ENCODE measurements around the gene RHBDD1. TPM values are rescaled to one million over a fixed set of nuclear protein-coding genes. Genes with fewer than 3 reads are reported as not detected.

RHBDD1 gene
- polyA plus RNA-seq, 2 of the 4 experiments (the other 2 are of a cell fraction) = 8.3 to 46.9 TPM

- FAIRE-seq = no peak
- DNase-seq (ENCODE audit: low read depth in 1 of 2, low spot score in 1 of 2) = peak in 1 of 2 experiments; percentile 20
- H3K9me3 ChIP-seq = no peaks in the 10 kb centered on the region
- CTCF ChIA-PET = interaction anchor here (2.1 kb wide), 1 partner anchor 33 kb away, joined by 11 read pairs; no protein-coding TSS in a partner anchor
- H3K4me2 ChIP-seq = peak overlapping the region; percentile 99
- no peak for TF ChIP-seq ZSCAN20 (CRISPR knock-in tag; IDR thresholded peaks at IDR 0.05)
- TF ChIP-seq HMGXB4 (CRISPR knock-in tag; IDR thresholded peaks at IDR 0.05; ENCODE audit: borderline replicate concordance) = peak; percentile 80; the same call in 1 of the 2 replicates
- peak; percentile 96 for TF ChIP-seq RNF2 (IDR thresholded peaks at IDR 0.05; ENCODE audit: borderline replicate concordance, low read depth)
- peak overlapping the region; percentile 72 for H3K4me3 ChIP-seq
- ATAC-seq = peak; percentile 72 to 73
- 0% methylated on average over 20 of the region's 26 CpGs for WGBS (ENCODE audit: missing lambda C conversion rate)
- H3K27ac ChIP-seq = peak overlapping the region; percentile 97 to 100
- H3K4me1 ChIP-seq = peaks cover 41% of the 10 kb centered on the region
- POLR2A ChIA-PET = interaction anchor here (1.0 to 1.7 kb wide), 5 partner anchors 10 to 1170 kb away, joined by 3 to 11 read pairs (median 5); partner anchors contain the start of gene IRS1
Observed at GRCh38 chr2:226835420-226835795, 446 bp upstream of the RHBDD1 start.

- WGBS (ENCODE audit: missing lambda C conversion rate) = 8% methylated on average over 6 of the region's 6 CpGs
- ChIA-PET CTCF (no interaction called here), POLR2A (interaction anchor here (0.6 to 1.7 kb wide), 7 partner anchors 11 to 1171 kb away, joined by 3 to 11 read pairs (median 3); partner anchors contain the start of gene IRS1)
- Histone ChIP-seq H3K27ac (peak overlapping the region; percentile 97 to 100), H3K4me2 (peak overlapping the region; percentile 99), H3K4me3 (peak overlapping the region; percentile 72), H3K9me3 (no peaks in the 10 kb centered on the region), H3K4me1 (peaks cover 41% of the 10 kb centered on the region)
- no peak for FAIRE-seq
- DNase-seq (ENCODE audit: low read depth in 1 of 2, low spot score in 1 of 2) = no peak
- ATAC-seq = peak in 1 of 2 experiments; percentile 1; a peak in 1 of 6 replicates
- TF ChIP-seq TFCP2L1 (CRISPR knock-in tag; IDR thresholded peaks at IDR 0.05) = no peak
- no peak for TF ChIP-seq CBX8 (IDR thresholded peaks at IDR 0.05)
- no peak for TF ChIP-seq RAD21 (conservative IDR thresholded peaks at IDR 0.05 in 1 of 2, IDR thresholded peaks at IDR 0.05 in 1 of 2)
- peak; percentile 48 for TF ChIP-seq MAFK (IDR thresholded peaks at IDR 0.05; ENCODE audit: partially characterized antibody)
- TF ChIP-seq ZFP36 (IDR thresholded peaks at IDR 0.05; ENCODE audit: borderline replicate concordance, partially characterized antibody) = no peak
- TF ChIP-seq MAX (IDR thresholded peaks at IDR 0.05) = no peak
- no peak for TF ChIP-seq CHD2 (IDR thresholded peaks at IDR 0.05; ENCODE audit: low read length, partially characterized antibody)
- no peak for TF ChIP-seq RCOR1 (IDR thresholded peaks at IDR 0.05; ENCODE audit: low read depth, low read length)
Observed at GRCh38 chr2:226836548-226836885, 663 bp downstream of the RHBDD1 start.

GRCh38 chr2:226837334-226837733 lies 1.5 kb downstream of the RHBDD1 start:
- ChIA-PET POLR2A (no interaction called here), CTCF (interaction anchor here (1.2 kb wide), 1 partner anchor 35 kb away, joined by 4 read pairs; no protein-coding TSS in a partner anchor)
- Histone ChIP-seq H3K9me3 (peaks cover 2% of the 10 kb centered on the region; the same call in 1 of the 3 replicates), H3K4me2 (peak overlapping the region; percentile 99), H3K4me3 (peak overlapping the region; percentile 72), H3K4me1 (peaks cover 41% of the 10 kb centered on the region), H3K27ac (peak overlapping the region; percentile 97 to 100)
- FAIRE-seq = no peak
- DNase-seq (ENCODE audit: low read depth in 1 of 2, low spot score in 1 of 2) = no peak
- 91% methylated on average over 7 of the region's 7 CpGs for WGBS (ENCODE audit: missing lambda C conversion rate)
- ATAC-seq = no peak
- TF ChIP-seq E2F6 (IDR thresholded peaks at IDR 0.05; ENCODE audit: borderline replicate concordance, low read depth) = no peak

- 88% methylated on average over 12 of the region's 12 CpGs for WGBS (ENCODE audit: missing lambda C conversion rate)
- peaks cover 41% of the 10 kb centered on the region for H3K4me1 ChIP-seq
- FAIRE-seq (no peak), ATAC-seq (no peak), DNase-seq (ENCODE audit: low read depth in 1 of 2, low spot score in 1 of 2) (no peak)
- POLR2A ChIA-PET = interaction anchor here (1.0 kb wide), 1 partner anchor 15 kb away, joined by 3 read pairs; no protein-coding TSS in a partner anchor
- CTCF ChIA-PET = interaction anchor here (1.2 kb wide), 1 partner anchor 35 kb away, joined by 4 read pairs; no protein-coding TSS in a partner anchor
- peak overlapping the region; percentile 13 to 100; a peak in 4 of 6 replicates for H3K27ac ChIP-seq
- peak overlapping the region; percentile 99 for H3K4me2 ChIP-seq
- H3K4me3 ChIP-seq = no peak overlapping the region; the same call in 2 of the 3 replicates
- H3K9me3 ChIP-seq = peaks cover 2% of the 10 kb centered on the region; the same call in 1 of the 3 replicates
- no peak for TF ChIP-seq NR3C1 (IDR thresholded peaks at IDR 0.05)
- TF ChIP-seq ESRRA (IDR thresholded peaks at IDR 0.05; ENCODE audit: borderline replicate concordance, low read length) = no peak
- TF ChIP-seq PBX3 (IDR thresholded peaks at IDR 0.05) = no peak
- no peak for TF ChIP-seq TFCP2L1 (CRISPR knock-in tag; IDR thresholded peaks at IDR 0.05)
Observed at GRCh38 chr2:226837787-226838603, 2.1 kb downstream of the RHBDD1 start.
